Spleen (tissue), 11 donors: Measurements from ENCODE around the gene COL4A2. TPM values are rescaled to one million over a fixed set of nuclear protein-coding genes. Genes with fewer than 3 reads are reported as not detected.

Experiments
- DNase-seq: peaks from one replicate; pipeline ENCODE4 v3.0.0-alpha.2; 2020
- H3K27ac ChIP-seq, 8 donors: fragments of 200-600 bp; sonication (generic) in 7 of 8; 1 replicate in 4 of 8; 2 replicates in 4 of 8; pipeline versions ENCODE4 v1.5.0 to v1.8.0; 2016 to 2021; ENCODE audit warnings: inconsistent platforms in 4 of 8, mild to moderate bottlenecking in 4 of 8, moderate library complexity in 1 of 8
- H3K27me3 ChIP-seq, 7 donors: fragments of 200-600 bp; sonication (generic) in 6 of 7; replicated peaks in 1 of 7; 1 replicate in 4 of 7; 2 replicates in 3 of 7; pipeline versions ENCODE4 v1.5.0 to v1.8.0; 2016 to 2021; ENCODE audit warnings: inconsistent platforms in 3 of 7, mild to moderate bottlenecking in 1 of 7
- H3K36me3 ChIP-seq, 6 donors: fragments of 200-600 bp; sonication (generic) in 5 of 6; 1 replicate in 4 of 6; 2 replicates in 2 of 6; pipeline versions ENCODE4 v1.5.0 to v1.8.0; 2016 to 2021; ENCODE audit warnings: inconsistent platforms in 2 of 6
- H3K4me1 ChIP-seq, 6 donors: fragments of 200-600 bp; sonication (generic) in 5 of 6; 1 replicate in 3 of 6; 2 replicates in 3 of 6; pipeline versions ENCODE4 v1.5.0 to v1.8.0; 2016 to 2021; ENCODE audit warnings: inconsistent platforms in 3 of 6
- H3K4me3 ChIP-seq, 8 donors: fragments of 200-600 bp; sonication (generic) in 7 of 8; 1 replicate in 4 of 8; 2 replicates in 4 of 8; pipeline versions ENCODE4 v1.5.0 to v1.8.0; 2016 to 2021; ENCODE audit warnings: inconsistent platforms in 4 of 8, mild to moderate bottlenecking in 4 of 8, moderate library complexity in 2 of 8
- H3K9me3 ChIP-seq, 8 donors: fragments of 200-600 bp; sonication (generic) in 7 of 8; 1 replicate in 4 of 8; 2 replicates in 4 of 8; pipeline versions ENCODE4 v1.5.0 to v1.8.0; 2016 to 2021; ENCODE audit warnings: inconsistent platforms in 4 of 8
- POLR2A ChIP-seq, 3 donors: fragments of 450-650 bp; IDR thresholded peaks; one replicate each; pipeline ENCODE4 v1.5.1; 2017; ENCODE audit warnings: antibody characterized with exemption in 3 of 3, mild to moderate bottlenecking in 1 of 3
- POLR2AphosphoS5 ChIP-seq, 3 donors: sonication (generic); formaldehyde crosslinking; IDR thresholded peaks; one replicate each; pipeline ENCODE4 v1.5.1; 2017; ENCODE audit warnings: antibody characterized with exemption in 3 of 3
- WGBS, 5 donors: extraction: QIAGEN DNeasy Blood & Tissue Kit in 3 of 5; methylation state at CpG; one replicate each; pipeline versions ENCODE4 v1.1.5 to v1.1.7; 2013 to 2018; 5-methylcytosine and 5-hydroxymethylcytosine counted together
- intact Hi-C: fragments of 100-400 bp; cut with DNase I; formaldehyde crosslinking; loops from one replicate; pipeline ENCODE4 v1.15.0; 2023; ENCODE audit warnings: low total_unique reads
- polyA plus RNA-seq, 3 donors: library from polyadenylated mRNA; stranded (reverse); fragments of 200-250 nt; gene quantifications; one replicate each; pipeline ENCODE4 v1.2.1, GENCODE V29; 2013
- total RNA-seq, 7 donors: library from RNA; depleted of rRNA in 3 of 7; stranded (reverse); fragments of >200 nt in 3 of 7; fragmentation: NEBNext Ultra II Directional in 4 of 7; extraction: Animal tissue kit (Norgen Biotek cat#: 25700) in 4 of 7; gene quantifications; one replicate each; pipeline versions ENCODE4 v1.1.0 to v1.2.1, GENCODE V29; 2016 to 2021
- TF ChIP-seq, protein P1 (sequence below), 11 experiments: fragments of 200-600 bp in 7 of 11; fragments of 450-650 bp in 4 of 11; sonication (generic) in 4 of 11; IDR thresholded peaks in 8 of 11; conservative IDR thresholded peaks in 3 of 11; 1 replicate in 7 of 11; 2 replicates in 4 of 11; pipeline versions ENCODE4 v1.4.0 to v1.8.0; 2016 to 2021; ENCODE audit warnings: antibody characterized with exemption in 11 of 11, inconsistent platforms in 4 of 11, mild to moderate bottlenecking in 1 of 11
- donor health status: healthy with polysubstance abuse.
- donor health status: DM: no; HTN: no; CAD: no; lungs with moderate emphysema.
- donor health status: DM: no; HTN: no; CAD: no.
- donor health status: Bipolar disorder and iron deficiency.
- donor health status: healthy.
- donor health status: DM: no; HTN: no; CAD: no.
- donor health status: DM: yes; HTN: yes; CAD: no.

The COL4A2 gene
- total and polyA plus RNA-seq, 10 donors: 52.6 to 712 (median 337) TPM

DNA sequence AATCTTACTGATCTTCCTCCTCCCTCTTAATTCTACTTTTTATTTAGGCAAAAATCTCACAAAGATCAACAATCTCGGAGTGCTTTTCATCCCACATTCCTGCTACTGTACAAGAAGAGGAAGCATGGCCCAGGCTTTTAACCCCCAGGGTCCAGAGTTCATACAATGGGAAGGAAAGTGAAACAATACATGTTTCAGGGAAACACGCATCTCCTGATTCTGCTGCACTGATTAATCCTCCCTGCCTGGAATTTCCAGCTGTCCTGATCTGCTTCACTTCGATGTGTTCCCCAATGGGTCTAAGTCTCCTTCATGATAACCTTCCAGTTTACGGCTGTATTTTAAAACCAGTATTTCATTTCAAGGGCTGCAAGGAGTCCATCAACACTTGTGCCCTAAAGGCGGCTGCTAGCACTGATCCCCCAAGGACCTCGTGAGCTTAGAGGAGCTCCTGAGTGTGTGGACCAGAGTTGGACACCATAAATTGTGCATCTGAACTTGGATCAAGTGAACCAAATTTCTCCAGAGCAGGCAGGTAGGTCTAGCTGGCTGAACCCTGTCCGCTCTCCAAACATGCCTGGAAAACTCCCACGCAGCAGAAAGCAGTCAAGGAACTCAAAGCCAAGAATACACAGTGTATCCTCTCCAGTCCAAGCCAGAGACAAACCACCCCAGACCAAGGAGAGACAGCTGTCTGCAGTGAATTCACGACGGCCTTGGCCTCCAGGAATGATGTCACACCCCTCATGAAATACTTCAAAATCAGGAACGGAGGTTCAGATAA lies 44.4 kb upstream of the COL4A2 start:
- Histone ChIP-seq H3K27me3 (peaks cover 0 to 25% (median 0%) of the 10 kb centered on the region in 7 donors), H3K9me3 (no peaks in the 10 kb centered on the region), H3K36me3 (no peaks in the 10 kb centered on the region), H3K4me1 (peaks cover 6 to 91% (median 54%) of the 10 kb centered on the region in 6 donors), H3K4me3 (no peak overlapping the region), H3K27ac (peak overlapping the region in 7 of 8 donors; percentile 54 to 75 (median 71))
- no peak for DNase-seq
- intact Hi-C loops: no loop called here
- WGBS, 5 donors: 39 to 57% (median 45%) methylated on average over 11 of the region's 11 CpGs
- TF ChIP-seq POLR2AphosphoS5 (IDR thresholded peaks at IDR 0.05) (no peak), POLR2A (IDR thresholded peaks at IDR 0.05) (no peak)
- TF ChIP-seq, protein P1, sequence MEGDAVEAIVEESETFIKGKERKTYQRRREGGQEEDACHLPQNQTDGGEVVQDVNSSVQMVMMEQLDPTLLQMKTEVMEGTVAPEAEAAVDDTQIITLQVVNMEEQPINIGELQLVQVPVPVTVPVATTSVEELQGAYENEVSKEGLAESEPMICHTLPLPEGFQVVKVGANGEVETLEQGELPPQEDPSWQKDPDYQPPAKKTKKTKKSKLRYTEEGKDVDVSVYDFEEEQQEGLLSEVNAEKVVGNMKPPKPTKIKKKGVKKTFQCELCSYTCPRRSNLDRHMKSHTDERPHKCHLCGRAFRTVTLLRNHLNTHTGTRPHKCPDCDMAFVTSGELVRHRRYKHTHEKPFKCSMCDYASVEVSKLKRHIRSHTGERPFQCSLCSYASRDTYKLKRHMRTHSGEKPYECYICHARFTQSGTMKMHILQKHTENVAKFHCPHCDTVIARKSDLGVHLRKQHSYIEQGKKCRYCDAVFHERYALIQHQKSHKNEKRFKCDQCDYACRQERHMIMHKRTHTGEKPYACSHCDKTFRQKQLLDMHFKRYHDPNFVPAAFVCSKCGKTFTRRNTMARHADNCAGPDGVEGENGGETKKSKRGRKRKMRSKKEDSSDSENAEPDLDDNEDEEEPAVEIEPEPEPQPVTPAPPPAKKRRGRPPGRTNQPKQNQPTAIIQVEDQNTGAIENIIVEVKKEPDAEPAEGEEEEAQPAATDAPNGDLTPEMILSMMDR (IDR thresholded peaks at IDR 0.05 in 8 of 11, conservative IDR thresholded peaks at IDR 0.05 in 3 of 11): no peak

DNA sequence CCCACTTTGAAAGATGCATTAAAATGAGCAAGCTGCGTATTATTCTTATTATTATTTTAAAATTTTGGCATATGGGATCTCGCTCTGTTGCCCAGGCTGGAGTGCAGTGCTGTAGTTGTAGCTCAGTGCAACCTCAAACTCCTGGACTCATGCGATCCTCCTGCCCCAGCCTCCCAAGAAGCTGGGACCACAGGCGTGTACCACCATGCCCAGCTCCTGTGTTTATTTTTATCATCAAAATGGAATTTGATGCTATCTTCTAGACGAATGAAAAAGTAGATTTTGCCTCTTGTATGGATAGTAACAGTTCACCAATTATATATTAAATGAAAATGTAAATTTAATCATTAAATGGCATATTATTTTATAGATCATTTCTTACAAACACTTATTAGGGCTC lies 43.7 kb upstream of the COL4A2 start:
- intact Hi-C loops: no loop called here
- no peaks in the 10 kb centered on the region for H3K9me3 ChIP-seq
- DNase-seq: no peak
- H3K36me3 ChIP-seq: no peaks in the 10 kb centered on the region
- H3K27me3 ChIP-seq: peaks cover 0 to 25% (median 0%) of the 10 kb centered on the region in 7 donors
- H3K27ac ChIP-seq: peak overlapping the region in 7 of 8 donors; percentile 14 to 75 (median 71)
- WGBS, 5 donors: 68 to 90% (median 77%) methylated on average over 5 of the region's 5 CpGs
- H3K4me1 ChIP-seq: peaks cover 6 to 92% (median 57%) of the 10 kb centered on the region in 6 donors
- no peak overlapping the region for H3K4me3 ChIP-seq
- no peak for TF ChIP-seq POLR2A (IDR thresholded peaks at IDR 0.05)
- TF ChIP-seq, protein P1 (IDR thresholded peaks at IDR 0.05 in 8 of 11, conservative IDR thresholded peaks at IDR 0.05 in 3 of 11): no peak
- TF ChIP-seq POLR2AphosphoS5 (IDR thresholded peaks at IDR 0.05): no peak

DNA sequence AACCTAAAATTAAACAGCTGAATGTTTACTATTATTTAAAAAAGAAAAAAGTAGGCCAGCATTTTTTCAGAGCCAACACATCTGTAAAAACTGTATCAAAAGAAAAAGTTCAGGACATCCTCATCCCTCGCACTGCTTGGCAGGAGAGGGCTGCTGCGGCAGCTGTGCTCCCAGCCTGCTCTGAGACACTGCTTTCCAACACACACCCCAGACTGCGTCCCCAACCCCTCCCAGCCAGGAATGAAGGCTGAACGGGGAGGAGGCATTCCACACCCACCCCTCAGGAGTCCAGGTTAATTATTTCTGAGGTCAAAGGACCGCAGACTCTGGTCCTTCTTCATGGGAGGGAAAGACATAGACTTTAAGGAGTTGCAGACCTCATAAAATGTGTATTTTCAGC lies 43.2 kb upstream of the COL4A2 start:
- no peaks in the 10 kb centered on the region for H3K9me3 ChIP-seq
- H3K27me3 ChIP-seq: peaks cover 0 to 25% (median 0%) of the 10 kb centered on the region in 7 donors
- peak overlapping the region in 6 of 8 donors; percentile 58 to 73 (median 68) for H3K27ac ChIP-seq
- WGBS, 5 donors: 41 to 83% (median 69%) methylated on average over 5 of the region's 5 CpGs
- peaks cover 6 to 92% (median 58%) of the 10 kb centered on the region in 6 donors for H3K4me1 ChIP-seq
- no peak overlapping the region for H3K4me3 ChIP-seq
- no peaks in the 10 kb centered on the region for H3K36me3 ChIP-seq
- intact Hi-C loops: no loop called here
- TF ChIP-seq POLR2AphosphoS5 (IDR thresholded peaks at IDR 0.05) (peak in 2 of 3 donors; percentile 27 to 52), POLR2A (IDR thresholded peaks at IDR 0.05) (no peak)
- TF ChIP-seq, protein P1 (IDR thresholded peaks at IDR 0.05 in 8 of 11, conservative IDR thresholded peaks at IDR 0.05 in 3 of 11): no peak
- no peak for DNase-seq

DNA sequence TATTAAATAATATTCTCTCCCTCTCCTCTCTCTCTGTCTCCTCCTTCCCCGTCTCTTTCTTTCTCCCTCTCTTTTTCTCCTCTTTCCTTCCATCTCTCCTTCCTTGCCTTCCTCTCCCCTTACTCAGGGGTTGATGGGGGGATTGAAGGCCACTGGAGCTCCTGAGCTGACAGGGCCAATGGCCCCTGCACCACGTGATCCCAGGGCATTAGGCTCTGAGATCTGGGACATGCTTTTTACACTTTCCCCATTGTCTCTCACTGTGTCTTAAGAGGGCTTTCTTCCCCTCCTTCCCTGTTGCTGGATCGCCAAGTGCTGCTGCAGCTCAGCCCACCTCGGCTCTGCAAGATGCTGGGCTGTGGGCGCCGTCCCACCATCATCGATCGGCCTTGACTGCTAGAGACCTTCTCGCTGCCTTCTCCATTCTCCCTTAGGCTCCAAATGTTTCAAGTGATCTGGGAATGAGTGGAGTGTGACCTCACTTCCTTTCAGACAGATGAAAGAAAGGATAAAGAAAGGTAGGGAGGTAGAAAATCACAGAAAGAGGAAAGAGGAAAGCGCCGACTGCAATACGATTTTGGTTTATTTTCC lies 42.3 kb upstream of the COL4A2 start:
- WGBS, 5 donors: 73 to 79% (median 77%) methylated on average over 12 of the region's 12 CpGs
- no peak for DNase-seq
- Histone ChIP-seq H3K4me3 (no peak overlapping the region), H3K27ac (peak overlapping the region in 6 of 8 donors; percentile 39 to 73 (median 68)), H3K4me1 (peaks cover 6 to 90% (median 54%) of the 10 kb centered on the region in 6 donors), H3K36me3 (no peaks in the 10 kb centered on the region), H3K27me3 (peaks cover 0 to 25% (median 0%) of the 10 kb centered on the region in 7 donors), H3K9me3 (no peaks in the 10 kb centered on the region)
- intact Hi-C loops: no loop called here
- TF ChIP-seq POLR2AphosphoS5 (IDR thresholded peaks at IDR 0.05): peak in 1 of 3 donors; percentile 18
- TF ChIP-seq, protein P1 (IDR thresholded peaks at IDR 0.05 in 8 of 11, conservative IDR thresholded peaks at IDR 0.05 in 3 of 11): no peak
